GM21423 (cell line): ENCODE measurements around the gene SMLR1.

ENCODE experiments used
- ATAC-seq: cut with Tn5 transposase; IDR thresholded peaks from one replicate; pipeline ENCODE4 v1.9.1; 2021; ENCODE audit warnings: mild to moderate bottlenecking, moderate library complexity; ENCODE audit not compliant: unreplicated experiment

Gene SMLR1

DNA sequence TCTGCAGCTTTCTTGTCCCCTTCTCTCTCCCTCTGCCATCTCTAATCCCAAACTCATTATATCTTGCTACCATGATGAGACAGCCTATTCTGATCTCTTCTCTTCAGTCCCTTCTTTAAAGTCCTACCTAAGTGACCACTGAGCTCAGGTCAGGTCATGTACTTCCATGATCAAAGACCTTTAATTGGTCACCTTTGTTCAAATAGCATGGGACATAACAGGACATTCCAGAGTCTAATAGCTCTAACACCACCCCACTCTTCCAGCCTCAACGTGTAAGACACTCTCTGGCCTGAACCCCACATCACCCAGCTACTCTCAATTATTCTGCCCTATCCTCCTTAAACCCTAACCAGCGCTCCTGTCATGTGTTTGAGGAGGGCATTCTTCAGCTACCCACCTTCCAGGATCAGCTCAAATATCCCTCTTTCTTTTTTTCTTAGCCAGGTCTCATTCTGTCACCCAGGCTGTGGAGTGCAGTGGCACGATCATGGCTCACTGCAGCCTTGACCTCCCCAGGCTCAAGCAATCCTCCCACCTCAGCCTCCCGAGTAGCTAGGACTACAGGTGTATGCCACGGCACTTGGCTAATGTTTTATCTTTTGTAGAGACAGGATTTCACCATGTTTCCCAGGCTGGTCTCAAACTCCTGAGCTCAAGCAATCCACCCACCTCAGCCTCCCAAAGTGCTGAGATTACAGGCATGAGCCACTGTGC, 2.1 kb upstream of the SMLR1 start:
- no peak for ATAC-seq

DNA sequence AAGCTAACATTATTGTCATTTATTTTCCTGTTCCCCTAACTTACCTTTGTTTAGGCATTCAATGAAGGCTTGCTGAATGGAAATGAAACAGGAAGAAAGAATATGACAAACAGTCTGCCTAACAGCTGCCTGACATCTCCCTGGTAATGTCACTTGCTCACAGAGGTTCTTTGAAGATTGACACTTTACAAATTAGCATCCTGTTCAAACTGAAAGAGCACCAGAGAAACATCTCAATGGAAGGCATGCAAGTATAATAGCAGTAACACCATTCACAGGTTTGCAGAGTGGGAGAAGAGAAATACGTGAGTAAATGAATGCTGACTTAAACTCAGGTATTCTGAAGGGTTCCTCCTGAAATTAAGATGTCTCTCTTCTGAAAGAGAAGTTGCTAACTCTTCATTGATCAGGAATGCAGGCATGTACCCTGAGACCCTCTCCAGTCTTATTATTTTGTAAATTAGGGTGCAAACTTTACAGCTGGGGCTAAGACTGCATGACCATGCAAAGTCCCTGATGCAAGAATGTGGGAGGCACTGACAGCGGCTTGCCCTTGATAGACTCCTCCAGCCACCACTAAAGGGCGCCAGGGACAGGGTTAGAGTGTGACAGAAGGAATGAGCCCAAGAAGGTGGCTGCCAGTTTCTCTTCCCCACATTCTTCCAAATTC, 1.3 kb upstream of the SMLR1 start:
- no peak for ATAC-seq

DNA sequence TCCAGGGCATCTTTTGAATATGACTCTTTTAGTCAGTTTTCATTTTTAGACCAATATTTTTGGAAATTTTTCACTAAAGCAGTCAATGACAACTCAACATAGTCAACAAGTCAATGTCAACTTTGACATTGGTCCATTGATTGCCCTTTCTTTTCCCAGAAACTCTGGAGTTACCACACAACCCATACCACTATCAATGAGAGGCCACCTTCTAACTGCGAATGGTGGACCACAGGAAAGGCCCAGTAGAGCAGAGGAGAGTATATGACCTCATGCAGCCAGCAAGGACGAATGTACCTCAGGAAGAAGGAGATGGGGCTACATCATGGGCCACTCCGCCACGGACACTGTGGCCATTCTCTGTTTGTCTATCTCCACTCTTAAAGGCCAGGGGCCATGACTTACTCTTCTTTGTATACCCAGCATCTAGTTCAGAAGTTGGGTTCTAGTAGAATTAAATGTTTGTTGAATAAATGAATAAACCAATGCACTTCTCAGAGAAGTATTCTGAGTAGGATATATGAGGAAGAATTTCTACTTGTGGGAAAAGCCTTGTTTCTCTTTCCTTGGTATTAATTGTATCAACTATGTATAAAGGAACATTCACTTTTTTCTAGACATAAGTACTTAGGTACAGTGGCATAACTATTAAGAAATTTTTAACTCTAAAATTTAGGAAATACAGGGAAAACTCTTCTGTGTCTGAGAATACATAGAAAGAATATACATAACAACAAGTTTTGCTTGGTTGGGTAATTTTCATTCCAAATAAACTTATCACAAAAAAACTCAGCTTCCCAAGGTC, 562 bp upstream of the SMLR1 start:
- no peak for ATAC-seq

DNA sequence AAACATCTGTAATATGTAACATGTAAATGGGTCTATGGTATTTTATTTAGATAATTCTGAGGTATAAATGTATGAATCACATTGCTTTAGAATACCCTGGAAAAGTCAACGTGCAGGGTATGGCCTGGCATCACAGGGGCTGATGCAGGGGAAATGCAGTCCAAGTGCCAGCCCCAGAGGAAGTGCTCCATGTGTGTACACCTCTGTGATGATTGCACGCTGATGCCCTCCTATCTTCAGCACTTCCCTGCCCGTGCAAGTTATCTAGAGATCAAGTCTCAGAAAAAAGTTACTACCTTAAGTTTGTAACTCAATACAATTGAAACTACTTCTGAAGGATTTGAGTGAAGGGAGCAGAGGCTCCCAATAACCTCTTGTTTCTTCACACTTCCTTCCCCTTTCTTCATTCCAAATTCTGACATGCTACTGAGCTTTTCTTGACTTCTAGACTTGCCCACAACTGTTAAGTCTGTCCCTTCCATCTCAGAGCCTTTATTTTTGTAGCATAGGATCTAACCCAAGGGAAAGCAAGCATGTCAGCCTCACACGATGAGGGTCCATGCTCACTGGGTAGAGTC, 2.2 kb downstream of the SMLR1 start:
- ATAC-seq = no peak

DNA sequence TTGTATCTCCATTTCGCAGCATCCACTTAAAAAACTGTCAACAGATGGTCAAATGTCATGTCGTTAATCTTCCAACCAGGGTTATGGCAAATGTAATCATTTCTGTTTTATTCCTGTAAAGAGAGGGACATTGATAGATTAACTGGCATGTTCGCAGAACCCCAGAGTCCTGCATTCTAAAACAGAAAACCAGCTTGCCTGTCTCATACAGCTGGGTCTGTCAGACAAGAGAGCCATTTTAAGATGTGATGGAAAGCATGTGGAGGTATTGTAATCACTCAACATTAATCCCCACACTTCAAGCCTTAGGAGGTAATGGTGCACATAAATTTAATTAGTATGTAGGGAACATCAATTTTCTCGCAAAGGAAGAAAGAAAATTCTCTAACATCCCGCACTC, 4.4 kb downstream of the SMLR1 start:
- ATAC-seq = no peak

DNA sequence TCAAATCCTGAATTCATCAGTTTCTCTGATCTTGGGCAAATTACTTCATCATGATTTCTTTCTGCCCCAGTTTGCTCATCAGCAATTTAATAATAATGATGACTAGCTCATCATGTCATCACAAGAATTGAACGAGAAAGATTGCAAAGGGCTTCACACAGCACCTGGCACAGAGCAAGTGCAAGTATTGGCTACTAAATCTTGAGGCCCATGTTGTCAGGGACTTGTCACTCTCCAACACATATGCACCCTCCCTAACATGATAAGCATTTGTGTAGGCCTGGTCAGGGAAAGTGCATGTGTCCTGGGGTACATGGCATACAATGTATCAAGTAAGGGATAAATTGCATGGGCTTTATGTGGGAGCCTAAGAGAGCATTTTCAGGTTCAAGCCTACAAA, 6.4 kb downstream of the SMLR1 start:
- ATAC-seq = no peak

DNA sequence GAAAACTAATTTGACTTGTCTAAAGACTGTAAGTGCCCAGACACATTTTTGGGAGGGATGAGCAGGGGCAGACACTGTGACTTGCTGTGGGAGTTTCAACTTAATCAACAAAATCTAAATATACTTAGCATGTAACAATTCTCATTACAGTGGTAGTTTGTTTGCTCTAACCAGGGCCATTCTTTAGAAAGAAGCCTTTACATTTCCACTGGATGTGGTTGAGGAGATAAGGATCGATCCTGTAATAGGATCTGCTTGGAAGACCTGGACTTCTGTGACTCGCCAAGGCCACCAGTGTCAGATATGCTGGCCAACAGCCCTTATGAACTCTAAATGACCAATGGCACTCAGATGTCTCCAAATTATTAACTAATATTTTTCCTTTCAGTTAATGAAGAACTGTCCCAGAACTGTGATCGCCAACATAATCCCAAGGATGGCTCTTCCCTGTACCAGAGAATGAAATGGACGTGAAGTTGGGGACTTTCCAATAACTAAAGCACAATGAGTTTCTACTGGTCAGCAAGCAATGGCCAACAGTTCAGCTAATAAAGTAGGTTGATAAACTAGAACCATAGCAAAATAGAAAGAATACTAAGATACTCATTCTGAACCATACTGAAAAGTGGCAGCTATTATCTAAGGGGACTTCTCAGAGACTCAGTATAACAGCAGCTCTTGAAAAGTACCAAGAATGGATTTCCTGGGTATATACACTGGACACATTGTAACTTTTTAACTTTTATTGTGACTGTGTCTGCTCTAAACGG, 7.5 kb downstream of the SMLR1 start:
- ATAC-seq = no peak

DNA sequence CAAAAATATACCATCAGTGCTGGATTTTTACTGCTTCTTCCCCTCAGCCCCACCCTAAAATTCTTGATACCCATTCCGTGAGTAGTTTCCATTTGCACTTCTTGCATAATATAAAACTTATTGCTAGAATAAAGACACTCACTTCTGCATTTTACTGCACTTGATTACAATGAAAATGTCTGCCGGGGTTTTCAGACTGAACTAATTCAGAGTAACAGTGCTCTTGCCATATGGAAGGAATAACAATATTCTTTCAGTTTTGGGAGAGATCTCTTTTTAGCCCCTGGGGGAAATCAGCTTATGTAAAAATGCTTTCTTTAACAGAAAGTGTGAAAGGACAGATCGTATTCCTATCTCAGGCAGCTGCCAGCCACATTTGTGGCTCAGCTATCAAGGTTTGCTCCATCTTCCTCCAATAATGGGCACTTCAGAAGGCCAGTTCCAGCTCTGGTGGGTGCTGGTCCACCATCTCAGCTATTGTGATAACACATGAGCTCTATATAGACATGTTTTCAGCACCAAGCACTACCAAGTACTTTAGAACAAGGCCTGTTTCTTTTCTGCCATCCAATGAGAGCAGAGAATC, 8.9 kb downstream of the SMLR1 start:
- no peak for ATAC-seq

DNA sequence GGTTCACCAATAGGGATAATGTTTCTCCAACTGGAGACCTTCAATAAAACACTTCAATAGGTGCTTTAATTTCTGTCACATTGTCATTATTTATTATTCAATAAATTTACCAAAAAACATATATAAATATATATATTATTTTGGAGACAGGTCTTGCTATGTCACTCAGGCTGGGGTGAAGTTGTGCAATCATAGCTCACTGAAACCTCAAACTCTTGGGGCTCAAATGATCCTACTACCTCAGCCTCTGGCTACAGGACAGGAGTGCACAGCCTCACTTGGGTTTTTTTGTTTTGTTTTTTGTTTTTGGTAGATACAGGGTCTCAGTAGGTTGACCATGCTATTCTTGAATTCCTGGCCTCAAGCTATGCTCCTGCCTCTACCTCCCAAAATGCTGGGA, 9.9 kb downstream of the SMLR1 start:
- ATAC-seq = no peak

DNA sequence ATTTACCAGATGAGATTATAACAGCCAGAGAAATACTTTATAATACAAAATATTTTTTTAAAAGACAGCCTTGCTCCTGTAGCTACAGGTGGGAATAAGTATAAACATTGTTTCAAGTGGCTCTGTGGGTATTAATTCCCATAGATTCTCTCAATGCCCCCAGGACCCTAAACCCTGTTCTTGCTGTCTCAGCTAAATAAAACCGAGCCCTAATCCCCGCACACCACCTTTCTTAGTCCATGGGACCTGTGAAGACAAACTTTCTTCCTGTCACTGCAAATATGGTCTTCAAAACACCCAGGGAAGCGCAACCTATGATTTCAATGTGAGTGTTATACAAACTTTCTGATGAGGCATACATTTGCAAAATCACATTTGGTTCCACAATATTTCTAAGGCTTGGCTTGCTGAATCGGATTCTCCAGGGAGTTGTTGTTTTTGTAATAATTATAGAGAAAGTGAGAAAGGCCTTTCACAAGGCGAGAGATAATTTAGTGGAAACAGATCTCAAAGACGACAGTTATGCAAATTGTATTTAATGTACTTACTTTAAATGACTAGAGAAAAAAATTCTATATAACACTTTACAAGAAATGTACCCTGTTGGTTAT, 11.1 kb downstream of the SMLR1 start:
- ATAC-seq = no peak

DNA sequence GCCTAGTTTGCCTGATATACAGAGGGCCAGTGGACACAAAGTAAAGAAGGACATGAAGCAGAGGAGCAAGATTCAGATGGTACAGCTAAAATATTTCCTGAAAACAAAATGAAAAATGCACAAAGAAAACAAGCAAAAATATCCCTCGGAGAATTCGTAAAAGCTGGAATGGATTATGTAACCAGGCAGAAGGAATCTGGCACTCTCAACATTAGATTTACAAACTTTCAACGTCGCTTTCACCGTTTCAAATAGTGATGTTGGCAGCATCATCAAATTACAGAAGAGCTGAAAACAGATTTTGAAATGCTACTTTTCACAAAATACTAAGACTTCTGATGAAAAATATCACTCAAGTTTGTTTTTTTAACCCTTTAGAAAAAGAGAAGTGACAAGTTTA, 11.7 kb downstream of the SMLR1 start:
- ATAC-seq = no peak

DNA sequence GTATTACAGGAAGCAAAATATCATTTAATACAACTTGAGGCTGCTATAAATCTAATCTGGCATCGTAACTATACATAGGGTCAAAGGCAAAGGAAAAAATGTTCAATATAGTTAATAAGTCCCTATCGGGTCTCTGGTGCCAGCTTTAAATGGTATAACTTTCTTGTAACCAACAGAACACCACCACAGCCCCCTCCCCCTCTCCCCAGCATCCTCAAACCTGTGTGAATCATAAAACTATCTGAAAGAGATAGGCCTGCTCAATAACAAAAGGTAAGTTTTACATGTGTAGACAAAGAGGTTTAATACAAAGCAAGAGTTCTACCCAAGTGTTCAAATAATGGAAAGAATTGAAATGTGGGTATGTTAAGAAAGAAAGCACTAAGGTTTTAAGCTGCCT, 12.2 kb downstream of the SMLR1 start:
- no peak for ATAC-seq

DNA sequence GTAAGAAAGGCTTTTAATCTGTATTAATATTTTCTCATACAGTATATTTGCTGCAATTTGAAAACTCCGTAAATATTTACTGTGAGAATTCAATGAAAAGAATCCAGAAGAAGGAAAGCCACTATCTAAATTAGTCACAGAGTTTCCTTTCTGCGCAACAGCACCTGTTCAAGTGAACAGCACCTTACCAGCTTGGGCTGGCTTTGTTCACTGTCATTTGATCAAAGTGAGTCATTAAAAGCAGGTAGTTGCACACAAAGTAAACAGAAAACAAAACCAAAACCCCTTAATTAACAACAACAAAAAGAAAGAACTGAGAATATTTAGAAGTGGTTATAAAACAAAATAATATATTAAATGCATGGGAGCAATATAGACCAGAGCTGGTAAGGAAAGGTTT, 12.8 kb downstream of the SMLR1 start:
- no peak for ATAC-seq

DNA sequence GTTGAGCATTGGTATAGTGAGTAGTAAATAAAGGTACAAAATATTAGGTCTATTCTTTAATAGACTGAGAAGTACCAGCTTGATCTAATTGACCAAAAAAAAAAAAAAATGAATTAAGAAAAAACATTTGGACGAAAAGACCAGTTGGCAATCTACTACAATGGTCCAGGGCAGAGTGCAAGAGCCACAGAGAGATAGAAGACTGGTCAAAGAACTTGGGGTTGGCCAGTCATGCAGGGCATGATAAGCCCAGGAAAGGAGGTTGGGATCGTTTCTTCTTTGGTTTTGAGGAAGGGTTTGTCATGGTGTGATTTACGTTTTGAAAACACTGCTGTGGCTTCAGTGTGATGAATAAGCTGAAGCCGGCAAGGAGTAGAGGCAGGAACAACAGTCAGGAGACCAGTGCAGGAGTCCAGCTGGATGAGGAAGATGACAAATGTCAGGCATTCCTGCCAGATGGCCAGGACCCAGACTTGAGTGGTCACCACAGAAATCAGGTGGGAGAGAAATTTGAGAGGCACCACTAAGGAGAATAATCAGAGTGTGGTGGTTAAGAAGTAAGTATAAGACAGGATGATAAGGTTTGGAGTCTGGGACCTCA, 14.0 kb downstream of the SMLR1 start:
- no peak for ATAC-seq

DNA sequence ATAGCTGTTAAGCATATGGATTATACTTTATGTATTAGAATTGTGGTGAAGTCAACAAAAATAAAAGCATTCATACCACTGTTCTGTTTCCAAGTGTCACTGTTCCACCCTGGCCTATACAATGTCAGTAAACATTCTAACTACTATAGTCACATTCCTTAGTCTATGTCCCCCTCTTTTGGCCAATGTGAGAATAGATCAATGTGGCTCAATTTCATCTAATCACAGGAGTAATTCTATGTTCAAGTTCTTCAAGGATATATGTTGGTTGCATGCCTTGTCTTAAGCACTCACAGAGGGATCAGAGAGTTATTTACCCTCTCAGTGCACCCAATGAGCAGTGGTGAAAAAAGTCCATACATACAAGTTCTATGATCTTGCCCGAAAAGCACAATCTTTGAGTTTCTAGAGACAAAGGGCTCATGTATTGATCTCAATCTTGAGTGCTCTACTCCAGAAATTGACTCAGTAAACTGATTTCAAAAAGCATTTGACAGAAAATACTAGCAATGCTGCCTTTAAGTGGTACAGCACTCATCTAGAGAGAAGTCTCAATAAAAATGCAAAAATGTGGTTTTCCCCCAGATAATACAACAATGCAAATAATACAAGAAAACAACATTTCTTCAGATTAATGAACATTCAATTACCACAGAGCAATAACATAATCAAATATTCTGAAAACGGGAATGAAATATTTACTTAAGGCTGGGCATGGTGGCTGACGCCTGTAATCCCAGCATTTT, 16.5 kb downstream of the SMLR1 start:
- peak; percentile 69 for ATAC-seq

DNA sequence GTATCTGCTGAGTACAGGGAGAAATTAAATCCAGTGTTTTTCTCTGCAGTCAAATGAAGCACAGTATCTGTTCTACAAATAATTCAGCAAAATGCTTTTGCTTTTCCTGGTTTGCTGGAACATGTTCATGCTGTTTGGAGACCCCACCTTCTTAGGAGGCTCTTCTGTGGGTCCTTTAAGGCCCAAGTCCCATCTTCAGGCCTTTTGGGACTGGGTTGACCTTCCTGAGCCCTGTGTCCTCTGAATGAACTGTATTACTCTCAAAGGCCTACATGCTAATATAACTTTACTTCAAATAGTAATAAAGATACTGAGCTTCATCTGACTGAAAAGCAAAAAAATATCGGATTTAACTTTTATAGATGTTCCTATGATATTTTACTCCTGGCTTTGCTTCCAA, 19.3 kb downstream of the SMLR1 start:
- no peak for ATAC-seq

DNA sequence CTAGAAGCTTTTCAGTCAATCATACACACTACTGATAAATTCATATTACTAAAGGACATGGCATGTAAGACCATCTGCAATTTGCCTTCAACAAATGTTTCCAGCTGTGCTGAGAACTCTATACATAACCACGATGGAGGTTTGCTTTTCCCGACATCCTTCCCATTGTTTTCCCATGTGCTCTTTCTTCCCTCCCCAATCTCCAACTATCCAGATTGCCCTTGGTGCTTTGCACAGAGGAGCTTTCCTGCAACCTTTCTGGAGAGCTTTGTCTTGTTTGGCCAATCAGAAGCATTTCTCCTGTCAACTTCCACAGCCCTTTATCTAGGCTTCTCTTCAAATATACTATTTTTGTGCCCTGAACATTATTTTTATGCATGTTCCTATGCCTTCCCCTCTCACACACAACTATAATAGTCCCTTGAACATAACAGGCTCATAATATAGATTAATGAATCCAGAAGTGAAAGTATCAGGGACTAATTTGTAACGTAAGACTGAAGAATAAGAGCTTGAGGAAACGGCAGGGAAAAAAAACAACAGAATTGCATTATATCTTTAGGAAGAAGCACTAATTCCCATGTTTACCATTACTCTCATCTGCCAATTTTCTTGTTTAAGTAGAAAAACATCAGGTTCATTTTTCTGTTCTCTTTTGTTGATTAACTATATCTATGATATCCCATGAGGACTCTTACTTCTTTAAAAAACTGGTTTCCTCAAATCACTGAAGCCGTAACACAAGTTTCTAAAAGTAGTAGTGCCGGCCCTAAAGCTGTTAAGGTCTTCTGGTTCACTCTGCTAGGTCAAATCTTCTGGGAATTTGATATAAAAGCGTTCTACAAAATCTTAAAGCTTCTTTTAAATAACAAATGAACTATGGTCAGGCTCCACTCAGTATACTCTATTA, 20.1 kb downstream of the SMLR1 start:
- ATAC-seq = no peak

DNA sequence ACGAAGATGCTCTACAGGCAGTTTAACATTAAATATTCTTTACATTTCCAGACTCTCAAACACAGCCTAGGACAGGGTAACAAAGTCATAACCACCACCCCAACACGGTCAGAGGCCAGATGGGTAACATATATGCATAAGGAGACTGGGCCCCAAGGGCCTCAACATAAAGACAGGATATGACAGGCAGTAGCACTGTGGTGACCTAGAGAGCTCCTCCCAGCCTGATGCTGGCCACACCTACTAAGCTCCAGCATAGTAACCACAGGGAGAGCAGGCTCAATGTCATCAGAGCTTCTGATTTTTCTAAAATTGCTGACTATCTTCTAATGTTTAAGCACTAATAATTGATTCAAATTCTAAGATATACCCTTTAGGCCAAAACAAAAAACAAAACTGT, 21.7 kb downstream of the SMLR1 start:
- ATAC-seq = peak; percentile 87
